ENCODE results near the gene CDK2.
A peak's percentile ranks its signal among the peaks of the same experiment; 100 is the strongest.

The CDK2 gene

GRCh38 chr12:55957106-55957859 lies 9.3 kb upstream of the CDK2 start:
- peak overlapping the region; percentile 56 for H3K27ac ChIP-seq
- TF ChIP-seq CTCF (conservative IDR thresholded peaks at IDR 0.05) = no peak
- no peak for TF ChIP-seq ZFX (IDR thresholded peaks at IDR 0.05)

GRCh38 chr12:55963760-55964159 lies 2.9 kb upstream of the CDK2 start:
- no peak for TF ChIP-seq CTCF (conservative IDR thresholded peaks at IDR 0.05)
- no peak for TF ChIP-seq ZFX (IDR thresholded peaks at IDR 0.05)
- H3K27ac ChIP-seq = no peak overlapping the region

- no peak overlapping the region for H3K27ac ChIP-seq
- no peak for TF ChIP-seq CTCF (conservative IDR thresholded peaks at IDR 0.05)
Observed at GRCh38 chr12:55965240-55965639, 1.4 kb upstream of the CDK2 start.

GRCh38 chr12:55965941-55966407 lies 656 bp upstream of the CDK2 start, which contains the start of gene PMEL:
Gene PMEL, minus strand, starts transcription at chr12:55966042. Its CDS starts 31 bp downstream, at chr12:55966011.
- peak within 1 kb of the TSS; percentile 81 for H3K27ac ChIP-seq
- TF ChIP-seq CTCF (conservative IDR thresholded peaks at IDR 0.05) (no peak), ZFX (IDR thresholded peaks at IDR 0.05) (no peak)

GRCh38 chr12:55969356-55969755 lies 2.7 kb downstream of the CDK2 start:
- H3K27ac ChIP-seq = no peak overlapping the region
- TF ChIP-seq ZFX (IDR thresholded peaks at IDR 0.05) (no peak), CTCF (conservative IDR thresholded peaks at IDR 0.05) (no peak)

GRCh38 chr12:55970775-55971174 lies 4.1 kb downstream of the CDK2 start:
- no peak overlapping the region for H3K27ac ChIP-seq
- TF ChIP-seq CTCF (conservative IDR thresholded peaks at IDR 0.05) = no peak
- no peak for TF ChIP-seq ZFX (IDR thresholded peaks at IDR 0.05)

- no peak overlapping the region for H3K27ac ChIP-seq
- TF ChIP-seq CTCF (conservative IDR thresholded peaks at IDR 0.05) = no peak
- TF ChIP-seq ZFX (IDR thresholded peaks at IDR 0.05) = no peak
Observed at GRCh38 chr12:55972042-55972441, 5.4 kb downstream of the CDK2 start.

Measured in C4-2B (cell line).